GM21381 (cell line): Measurements from ENCODE around the gene RABL3.
"Not testable (repeated sequence)": the region's sequence is repeated elsewhere in the genome, so short reads cannot be mapped to it uniquely, and the experiment has no call there.

Source experiments
- ATAC-seq: cut with Tn5 transposase; IDR thresholded peaks from one replicate; pipeline ENCODE4 v1.9.1; 2021; ENCODE audit warnings: mild to moderate bottlenecking, moderate library complexity; ENCODE audit not compliant: unreplicated experiment

The RABL3 gene

GRCh38 chr3:120742198-120742848 is at the start of gene RABL3, which contains the start of gene GTF2E1:
RABL3 (minus strand) TSS chr3:120742516; CDS start chr3:120742507, 9 bp downstream.
GTF2E1 (plus strand) TSS chr3:120742744; CDS start chr3:120750553, 7,809 bp downstream.
- peak; percentile 98 for ATAC-seq

GRCh38 chr3:120791913-120792312 is 49.6 kb upstream of the RABL3 start:
- ATAC-seq: no peak

- no peak for ATAC-seq
These were observed 48.7 kb upstream of the RABL3 start for GRCh38 chr3:120791010-120791409.

GRCh38 chr3:120785832-120786231 is 43.5 kb upstream of the RABL3 start:
- ATAC-seq: peak; percentile 53

GRCh38 chr3:120780977-120781376 is 38.7 kb upstream of the RABL3 start:
- ATAC-seq: peak; percentile 95

GRCh38 chr3:120778776-120779175 is 36.5 kb upstream of the RABL3 start:
- ATAC-seq: no peak

GRCh38 chr3:120775411-120775810 is 33.1 kb upstream of the RABL3 start:
- ATAC-seq: no peak

- ATAC-seq: peak; percentile 89
These were observed 31.6 kb upstream of the RABL3 start for GRCh38 chr3:120773932-120774331.

- no peak for ATAC-seq
These were observed 29.8 kb upstream of the RABL3 start for GRCh38 chr3:120772081-120772480.

- no peak for ATAC-seq
These were observed 28.6 kb upstream of the RABL3 start for GRCh38 chr3:120770891-120771290.

- no peak for ATAC-seq
These were observed 27.1 kb upstream of the RABL3 start for GRCh38 chr3:120769436-120769835.

- ATAC-seq: no peak
These were observed 24.8 kb upstream of the RABL3 start for GRCh38 chr3:120767106-120767505.

GRCh38 chr3:120766576-120766975 is 24.3 kb upstream of the RABL3 start:
- no peak for ATAC-seq

GRCh38 chr3:120765830-120766493 is 23.6 kb upstream of the RABL3 start:
- peak; percentile 64 for ATAC-seq

GRCh38 chr3:120764206-120764605 is 21.9 kb upstream of the RABL3 start:
- ATAC-seq: no peak

- peak; percentile 66 for ATAC-seq
These were observed 21.3 kb upstream of the RABL3 start for GRCh38 chr3:120763601-120764000.

- no peak for ATAC-seq
These were observed 20.3 kb upstream of the RABL3 start for GRCh38 chr3:120762615-120763014.

GRCh38 chr3:120758551-120758950 is 16.2 kb upstream of the RABL3 start:
- ATAC-seq: not testable (repeated sequence)

GRCh38 chr3:120756061-120756460 is 13.7 kb upstream of the RABL3 start:
- ATAC-seq: no peak

GRCh38 chr3:120753810-120754209 is 11.5 kb upstream of the RABL3 start:
- ATAC-seq: no peak

- no peak for ATAC-seq
These were observed 10.5 kb upstream of the RABL3 start for GRCh38 chr3:120752865-120753264.

GRCh38 chr3:120752230-120752629 is 9.9 kb upstream of the RABL3 start:
- no peak for ATAC-seq
